Dermis blood vessel endothelial cell (primary cell): Measurements from ENCODE around the gene PSMB7. TPM values are rescaled to one million over a fixed set of nuclear protein-coding genes. Genes with fewer than 3 reads are reported as not detected.
A peak's percentile ranks its signal among the peaks of the same experiment; 100 is the strongest.

Source experiments
- DNase-seq: peaks from one replicate; pipeline ENCODE4 v3.0.0; 2010
- total RNA-seq: library from RNA; depleted of rRNA; stranded (reverse); fragments of >200 nt; gene quantifications from 2 replicates; pipeline ENCODE4 v1.2.3, GENCODE V29; 2014

Gene PSMB7
- 180 and 183 TPM in 2 replicates for total RNA-seq

- peak; percentile 98 for DNase-seq
Observed at GRCh38 chr9:124415102-124415851, at the start of gene PSMB7. TSS of gene PSMB7 (minus strand) at chr9:124415442. CDS start at chr9:124415425, 17 bp downstream.

DNA sequence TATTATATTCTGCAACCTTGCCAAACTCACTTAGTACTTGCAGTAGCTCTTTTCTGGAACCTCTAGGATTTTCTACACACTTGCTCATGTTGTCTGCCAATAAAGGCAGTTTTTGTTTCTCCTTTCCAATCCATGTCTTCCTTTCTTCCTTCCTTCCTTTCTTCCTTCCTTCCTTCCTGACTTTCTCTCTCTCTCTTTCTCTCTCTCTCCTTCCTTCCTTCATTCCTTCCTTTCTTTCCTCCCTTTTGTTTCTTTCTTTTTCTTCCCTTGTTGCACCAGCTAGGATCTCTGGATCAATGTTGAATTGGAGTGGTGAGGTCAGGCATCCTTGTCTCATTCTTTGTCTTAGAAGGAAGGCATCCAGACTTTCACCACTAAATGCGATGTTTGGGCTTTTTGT is 47.5 kb upstream of the PSMB7 start:
- DNase-seq = no peak

GRCh38 chr9:124458441-124458840 is 43.2 kb upstream of the PSMB7 start:
- no peak for DNase-seq

GRCh38 chr9:124457887-124458431 is 42.7 kb upstream of the PSMB7 start:
- DNase-seq = no peak

DNA sequence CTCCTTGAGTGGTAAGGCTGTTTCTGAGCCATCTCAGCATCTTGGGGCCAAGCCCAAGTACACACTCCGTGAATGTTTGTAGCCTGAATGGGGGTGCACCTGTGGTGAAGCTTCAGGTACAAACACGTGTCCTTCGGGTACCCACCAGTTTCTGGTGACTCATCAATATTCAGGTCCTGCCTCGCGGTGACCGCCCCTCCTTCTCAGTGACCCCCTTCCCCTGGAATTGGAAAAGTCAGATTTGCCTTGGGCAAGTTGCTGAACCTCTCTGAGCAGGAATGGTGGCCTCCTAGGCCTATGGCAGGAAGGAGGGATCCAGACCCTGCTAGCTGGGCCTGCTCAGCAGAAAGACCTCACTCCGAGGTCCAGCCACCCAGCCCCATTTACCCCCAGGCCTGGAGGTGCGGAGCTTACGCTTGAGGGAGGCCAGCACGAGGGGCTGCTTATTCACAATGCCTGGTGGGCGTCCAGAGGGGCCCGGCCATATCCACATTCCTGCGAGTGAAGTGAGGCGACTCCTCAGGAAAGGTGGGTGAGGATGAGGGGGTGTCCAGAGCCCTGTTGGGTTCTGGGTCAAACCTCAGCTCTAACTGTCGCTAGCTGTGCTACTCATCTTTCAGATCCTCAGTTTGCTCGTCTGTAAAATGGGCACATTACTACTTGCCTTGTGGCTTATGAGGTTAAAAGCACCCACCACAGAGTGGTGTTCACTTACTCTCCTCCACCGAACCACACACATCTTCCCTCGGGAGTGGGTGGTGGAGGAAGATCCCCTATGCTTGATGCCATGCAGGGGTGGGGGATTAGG is 42.0 kb upstream of the PSMB7 start:
- DNase-seq = no peak

DNA sequence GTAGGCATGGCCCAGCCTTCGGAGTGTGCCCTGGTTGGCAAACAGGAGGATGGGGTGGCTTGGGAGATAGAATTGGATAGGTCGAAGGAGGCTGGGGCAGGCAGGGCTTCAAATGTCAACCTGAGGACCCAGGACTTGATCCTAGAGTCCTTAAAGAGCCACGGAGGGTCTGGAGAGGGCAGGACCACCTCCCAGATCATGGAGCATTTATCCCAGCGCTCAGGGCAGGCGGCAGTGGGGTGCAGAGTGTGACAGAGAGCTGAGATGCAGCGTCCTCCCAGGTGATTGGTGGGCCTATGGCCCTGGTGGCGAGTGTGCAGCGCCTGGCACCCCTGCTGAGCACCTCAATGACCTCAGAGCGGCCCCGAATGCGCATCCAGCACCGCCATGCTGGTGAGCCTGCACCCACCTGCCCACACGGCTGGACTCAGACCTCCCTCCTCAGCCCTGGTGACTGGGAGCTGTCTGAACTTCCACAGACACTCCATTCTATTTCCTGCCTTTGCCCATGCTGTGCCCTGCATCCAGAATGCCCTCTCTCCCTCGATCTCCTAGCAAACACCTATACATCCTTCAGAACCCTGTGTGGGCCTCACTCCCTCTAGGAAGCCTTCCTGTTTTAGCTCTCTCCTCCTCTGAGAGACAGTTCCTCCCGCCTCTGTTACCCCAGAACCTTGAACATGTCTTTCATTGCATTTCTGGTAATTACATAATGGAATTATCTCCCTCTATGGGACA is 41.3 kb upstream of the PSMB7 start:
- no peak for DNase-seq

GRCh38 chr9:124455820-124456219 is 40.6 kb upstream of the PSMB7 start:
- no peak for DNase-seq

DNA sequence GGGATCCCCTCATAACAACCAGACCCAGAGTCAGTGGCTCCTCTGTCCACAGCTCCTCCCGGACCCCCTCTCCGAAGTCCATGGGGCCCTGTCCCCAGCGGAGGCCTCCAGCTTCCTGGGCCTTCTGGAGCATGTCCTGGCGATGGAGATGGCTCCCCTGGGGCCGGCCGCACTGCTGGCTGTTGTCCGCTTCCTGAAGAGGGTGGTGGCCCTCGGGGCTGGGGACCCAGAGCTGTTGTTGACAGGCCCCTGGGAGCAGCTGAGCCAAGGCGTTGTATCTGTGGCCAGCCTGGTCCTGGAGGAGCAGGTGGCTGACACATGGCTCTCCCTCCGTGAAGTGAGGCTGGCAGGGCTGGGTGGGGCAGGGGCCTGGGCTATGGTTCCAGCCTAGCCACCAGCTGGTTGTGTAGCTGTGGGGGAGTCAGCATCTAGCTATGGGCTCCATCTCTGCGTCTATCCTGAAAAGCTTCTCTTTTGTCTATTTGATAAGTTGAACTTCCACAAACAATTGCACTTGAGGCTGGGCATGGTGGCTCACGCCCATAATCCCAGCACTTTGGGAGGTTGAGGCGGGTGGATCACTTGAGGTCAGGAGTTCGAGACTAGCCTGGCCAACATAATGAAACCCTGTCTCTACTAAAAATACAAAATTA is 39.7 kb upstream of the PSMB7 start:
- no peak for DNase-seq

GRCh38 chr9:124454296-124454695 is 39.1 kb upstream of the PSMB7 start:
- DNase-seq = no peak

- no peak for DNase-seq
Observed at GRCh38 chr9:124453586-124454191, 38.4 kb upstream of the PSMB7 start.

DNA sequence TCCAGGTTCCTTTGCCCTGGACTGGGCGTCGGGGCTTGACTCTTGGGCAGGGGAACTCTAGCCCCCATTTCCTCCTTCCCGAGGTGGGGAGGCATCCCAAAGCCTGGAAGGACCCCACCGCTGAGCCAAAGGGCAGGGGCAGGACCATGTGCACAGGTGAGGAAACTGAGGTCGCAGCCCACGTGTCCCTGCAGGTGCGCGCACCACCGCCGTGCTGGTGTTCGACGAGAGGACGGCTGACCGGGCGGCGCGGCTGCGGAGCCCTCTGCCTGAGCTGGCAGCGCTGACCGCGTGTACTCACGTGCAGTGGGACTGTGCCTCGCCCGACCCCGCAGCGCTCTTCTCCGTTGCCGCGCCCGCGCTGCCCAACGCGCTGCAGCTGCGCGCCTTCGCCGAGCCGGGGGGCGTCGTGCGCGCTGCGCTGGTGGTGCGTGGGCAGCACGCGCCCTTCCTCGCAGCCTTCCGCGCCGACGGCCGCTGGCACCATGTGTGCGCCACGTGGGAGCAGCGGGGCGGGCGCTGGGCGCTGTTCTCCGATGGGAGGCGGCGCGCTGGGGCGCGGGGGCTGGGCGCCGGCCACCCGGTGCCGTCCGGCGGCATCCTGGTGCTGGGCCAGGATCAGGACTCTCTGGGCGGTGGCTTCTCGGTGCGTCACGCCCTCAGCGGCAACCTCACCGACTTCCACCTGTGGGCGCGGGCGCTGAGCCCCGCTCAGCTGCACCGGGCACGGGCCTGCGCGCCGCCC is 37.8 kb upstream of the PSMB7 start:
- no peak for DNase-seq

DNA sequence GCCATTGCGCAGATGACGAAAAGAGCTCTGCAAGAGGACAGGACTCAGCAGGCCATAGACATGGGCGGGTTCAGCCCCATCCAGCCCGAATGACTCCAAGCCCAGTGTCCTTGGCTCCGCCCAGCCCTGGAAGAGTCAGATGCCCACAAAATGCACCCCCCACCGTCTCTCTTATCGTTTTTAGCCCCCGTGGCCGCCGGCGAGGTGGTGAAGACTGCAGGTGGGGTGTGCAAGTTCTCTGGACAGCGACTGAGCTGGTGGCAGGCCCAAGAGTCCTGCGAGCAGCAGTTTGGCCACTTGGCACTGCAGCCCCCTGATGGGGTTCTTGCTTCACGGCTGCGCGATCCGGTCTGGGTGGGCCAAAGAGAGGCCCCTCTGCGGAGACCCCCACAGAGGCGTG is 37.1 kb upstream of the PSMB7 start:
- no peak for DNase-seq

DNA sequence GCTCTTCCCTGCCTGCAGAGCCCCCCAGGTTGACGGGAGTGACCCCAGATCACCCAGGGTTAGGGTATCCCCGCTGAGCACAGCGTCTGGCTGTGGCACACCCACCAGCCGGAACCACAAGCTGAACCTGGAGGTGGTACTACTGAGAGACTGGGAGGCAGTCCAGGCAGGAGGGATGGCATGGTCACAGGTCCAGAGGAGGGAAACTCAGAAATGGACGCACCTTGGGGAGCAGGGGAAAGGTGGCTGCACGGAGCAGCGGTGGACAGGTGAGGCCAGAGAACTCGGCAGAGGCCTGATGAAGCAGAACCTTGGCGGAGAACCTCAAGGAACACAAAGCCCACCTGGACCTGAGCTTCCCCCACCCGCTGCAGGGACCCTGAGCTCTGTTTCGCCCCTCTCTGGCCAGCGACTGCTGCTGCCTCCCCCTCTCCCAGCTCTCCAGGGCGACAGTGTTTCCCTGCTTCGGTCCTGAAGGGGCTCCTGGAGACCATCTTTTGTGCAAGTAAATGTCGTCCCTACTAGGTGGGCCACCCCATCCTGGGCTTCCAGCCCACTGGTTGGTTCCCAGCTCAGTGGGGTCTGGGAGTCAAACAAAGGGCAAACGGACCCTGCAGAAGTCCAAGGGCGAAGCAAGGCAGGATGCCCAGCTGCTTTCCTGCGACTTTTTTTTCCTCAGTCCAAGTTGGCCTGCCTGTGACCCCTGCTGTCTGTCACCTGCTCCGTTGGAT is 35.9 kb upstream of the PSMB7 start:
- no peak for DNase-seq

- peak; percentile 11 for DNase-seq
Observed at GRCh38 chr9:124450241-124450924, 35.1 kb upstream of the PSMB7 start, which contains the start of gene ADGRD2. TSS of gene ADGRD2 (plus strand) at chr9:124450451. CDS start at chr9:124451667, 1,216 bp downstream.

DNA sequence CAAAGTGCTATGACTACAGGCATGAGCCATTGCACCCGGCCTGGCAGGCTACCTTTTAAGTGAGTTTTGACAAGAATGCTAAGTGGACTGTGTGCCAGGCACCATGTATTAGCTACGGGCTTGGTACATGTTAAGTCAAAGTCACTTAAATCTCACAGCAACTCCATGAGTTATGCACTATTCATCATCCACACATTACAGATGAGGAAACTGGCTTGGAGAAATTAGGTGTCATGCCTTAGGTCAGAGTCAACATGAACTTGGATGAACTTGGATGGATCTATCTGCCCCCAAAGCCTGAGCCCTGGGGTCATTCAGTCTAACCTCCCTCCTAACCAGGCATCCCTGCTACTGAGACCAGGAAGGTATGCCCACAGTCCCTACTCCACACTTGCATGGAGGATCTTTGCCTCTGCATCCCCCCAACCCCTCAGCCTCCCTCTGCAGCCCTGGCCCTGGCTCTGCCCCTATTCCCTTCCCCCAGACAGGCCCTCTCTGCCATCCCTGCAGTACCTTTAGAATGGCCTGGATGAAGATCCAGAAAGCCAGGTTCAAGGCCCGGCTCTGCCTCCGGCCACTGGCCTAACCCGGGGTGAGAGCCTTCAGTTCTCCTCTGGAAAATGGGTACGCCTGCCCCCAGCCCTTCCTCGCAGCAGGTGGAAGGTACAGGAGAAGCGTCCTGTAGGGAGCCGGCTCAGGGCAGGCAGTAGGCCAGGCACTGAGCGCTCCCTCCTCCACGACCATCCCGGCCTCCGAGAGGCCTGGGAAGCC is 34.3 kb upstream of the PSMB7 start:
- DNase-seq = no peak

GRCh38 chr9:124448019-124448418 is 32.8 kb upstream of the PSMB7 start:
- DNase-seq = no peak

- no peak for DNase-seq
Observed at GRCh38 chr9:124447297-124447661, 32.0 kb upstream of the PSMB7 start.

DNA sequence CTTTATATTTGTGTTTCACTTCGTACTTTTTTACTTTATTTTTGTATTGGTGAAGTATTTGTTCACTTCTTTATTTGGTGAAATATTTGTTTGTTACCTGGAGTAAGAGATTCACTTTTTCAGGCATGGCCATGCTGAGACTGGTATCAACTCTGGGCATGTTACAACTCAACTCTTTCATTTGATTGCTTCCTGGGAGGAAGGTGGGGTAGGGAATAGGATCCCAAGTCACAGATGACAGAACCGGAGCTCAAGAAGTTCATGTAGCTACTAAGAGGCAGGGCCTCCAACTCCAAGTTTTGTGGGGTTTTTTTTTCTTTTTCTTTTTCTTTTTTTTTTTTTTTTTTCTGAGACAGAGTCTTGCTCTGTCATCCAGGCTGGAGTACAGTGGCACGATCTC is 28.9 kb upstream of the PSMB7 start:
- no peak for DNase-seq

DNA sequence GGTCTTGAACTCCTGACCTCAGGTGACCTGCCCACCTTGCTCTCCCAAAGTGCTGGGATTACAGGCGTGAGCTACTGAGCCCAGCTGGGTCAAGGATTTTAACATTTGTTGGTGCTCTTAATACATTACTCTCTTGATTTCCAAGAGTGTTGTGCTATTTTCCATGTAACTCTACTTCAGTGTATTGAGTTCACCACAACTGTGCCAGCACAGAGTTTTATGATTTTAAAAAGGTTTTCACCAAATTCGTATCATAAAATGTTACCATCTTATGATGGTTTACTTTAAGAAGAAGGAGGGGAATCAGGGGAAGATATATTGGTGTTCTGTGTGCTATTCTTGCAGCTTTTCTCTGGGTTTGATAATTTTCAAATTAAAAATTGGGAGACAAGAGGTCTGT is 28.4 kb upstream of the PSMB7 start:
- no peak for DNase-seq
